ENCODE results near the gene MALSU1. TPM values are rescaled to one million over a fixed set of nuclear protein-coding genes. Genes with fewer than 3 reads are reported as not detected.

Gene MALSU1
- polyA plus RNA-seq, 2 of the 4 experiments (the other 2 are of a cell fraction): 91.9 to 122 TPM

DNA sequence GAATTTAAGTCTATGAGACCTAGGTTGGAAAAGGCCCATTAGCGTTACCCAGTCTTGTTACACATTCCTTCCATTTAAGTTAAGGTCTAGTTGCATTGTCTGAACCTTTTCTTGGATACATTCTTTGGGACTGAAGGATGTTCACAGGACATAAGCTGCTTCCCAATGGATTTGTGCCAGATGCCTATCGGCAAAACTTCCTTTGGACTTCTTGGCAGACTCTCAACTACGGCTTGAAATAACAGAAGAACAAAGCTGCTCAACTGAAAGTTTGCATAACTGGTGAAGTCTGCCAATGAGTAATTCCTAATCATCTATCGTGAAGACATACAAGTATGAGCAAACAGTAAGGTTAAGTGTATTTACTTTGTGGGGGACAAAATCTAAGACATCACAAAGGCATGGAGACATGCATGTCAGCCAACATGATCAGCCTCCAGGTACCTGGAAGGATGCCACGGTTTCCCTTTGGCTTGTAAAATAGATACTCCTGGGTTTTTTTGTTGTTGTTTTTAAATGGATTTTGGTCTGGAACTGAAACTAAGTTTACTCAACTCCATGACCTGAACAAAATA lies 35.4 kb downstream of the MALSU1 start:
- DNase-seq (ENCODE audit: low read depth in 1 of 2, low spot score in 1 of 2) (peak; percentile 98), ATAC-seq (peak; percentile 88 to 89), FAIRE-seq (peak; percentile 99)
- H3K9me3 ChIP-seq: peaks cover 21% of the 10 kb centered on the region
- H3K4me1 ChIP-seq: peaks cover 47% of the 10 kb centered on the region
- peak overlapping the region; percentile 75 to 91 for H3K27ac ChIP-seq
- WGBS (ENCODE audit: missing lambda C conversion rate): 6% methylated on average over 5 of the region's 5 CpGs
- H3K4me2 ChIP-seq: peak overlapping the region; percentile 88
- ChIA-PET POLR2A (interaction anchor here (2.8 kb wide), 1 partner anchor 35 kb away, joined by 18 read pairs; the partner anchor contains the start of gene MALSU1), CTCF (interaction anchor here (0.6 to 4.0 kb wide), 7 partner anchors 12 to 90 kb away, joined by 3 to 21 read pairs (median 3); no protein-coding TSS in a partner anchor)
- H3K4me3 ChIP-seq: peak overlapping the region; percentile 26; the same call in 2 of the 3 replicates
- TF ChIP-seq CHD4 (IDR thresholded peaks at IDR 0.05; ENCODE audit: borderline replicate concordance): no peak
- TF ChIP-seq SMC3 (IDR thresholded peaks at IDR 0.05): peak; percentile 34
- peak; percentile 100 for TF ChIP-seq FOSL2 (IDR thresholded peaks at IDR 0.05)
- peak; percentile 99 for TF ChIP-seq FOSL2 (CRISPR knock-in tag; IDR thresholded peaks at IDR 0.05)
- peak; percentile 96 to 98 for TF ChIP-seq EP300 (IDR thresholded peaks at IDR 0.05)
- peak; percentile 20; the same call in 1 of the 2 replicates for TF ChIP-seq BHLHE40 (IDR thresholded peaks at IDR 0.05; ENCODE audit: low read depth, low read length)
- peak; percentile 40 for TF ChIP-seq CHD2 (IDR thresholded peaks at IDR 0.05; ENCODE audit: low read length, partially characterized antibody)
- TF ChIP-seq CEBPB (IDR thresholded peaks at IDR 0.05): peak; percentile 99
- TF ChIP-seq RFX5 (IDR thresholded peaks at IDR 0.05): peak; percentile 32; the same call in 1 of the 2 replicates
- peak; percentile 87 for TF ChIP-seq ZFP36 (IDR thresholded peaks at IDR 0.05; ENCODE audit: borderline replicate concordance, partially characterized antibody)
- TF ChIP-seq E2F6 (IDR thresholded peaks at IDR 0.05; ENCODE audit: borderline replicate concordance, low read depth): 0 out of 2 replicates have a peak, but pooled peaks have one; percentile 31
- TF ChIP-seq, protein P1, sequence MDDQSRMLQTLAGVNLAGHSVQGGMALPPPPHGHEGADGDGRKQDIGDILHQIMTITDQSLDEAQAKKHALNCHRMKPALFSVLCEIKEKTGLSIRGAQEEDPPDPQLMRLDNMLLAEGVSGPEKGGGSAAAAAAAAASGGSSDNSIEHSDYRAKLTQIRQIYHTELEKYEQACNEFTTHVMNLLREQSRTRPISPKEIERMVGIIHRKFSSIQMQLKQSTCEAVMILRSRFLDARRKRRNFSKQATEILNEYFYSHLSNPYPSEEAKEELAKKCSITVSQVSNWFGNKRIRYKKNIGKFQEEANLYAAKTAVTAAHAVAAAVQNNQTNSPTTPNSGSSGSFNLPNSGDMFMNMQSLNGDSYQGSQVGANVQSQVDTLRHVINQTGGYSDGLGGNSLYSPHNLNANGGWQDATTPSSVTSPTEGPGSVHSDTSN (IDR thresholded peaks at IDR 0.05): peak; percentile 89
- TF ChIP-seq KDM1A (IDR thresholded peaks at IDR 0.05; ENCODE audit: low read depth): no peak
- TF ChIP-seq NR3C1 (IDR thresholded peaks at IDR 0.05): no peak
- peak; percentile 99 to 100 for TF ChIP-seq JUN (IDR thresholded peaks at IDR 0.05)
- TF ChIP-seq HES2 (IDR thresholded peaks at IDR 0.05): peak; percentile 93
- TF ChIP-seq RAD21 (conservative IDR thresholded peaks at IDR 0.05 in 1 of 2, IDR thresholded peaks at IDR 0.05 in 1 of 2): peak; percentile 11 to 53; a peak in 4 of 5 replicates
- peak; percentile 96 for TF ChIP-seq MAX (IDR thresholded peaks at IDR 0.05)
- peak; percentile 99 for TF ChIP-seq BCL3 (IDR thresholded peaks at IDR 0.05)
- peak; percentile 100 for TF ChIP-seq GATA3 (IDR thresholded peaks at IDR 0.05; ENCODE audit: borderline replicate concordance)
- TF ChIP-seq CBX8 (IDR thresholded peaks at IDR 0.05): no peak
- no peak for TF ChIP-seq MYC (IDR thresholded peaks at IDR 0.05; ENCODE audit: borderline replicate concordance, low read length)
- TF ChIP-seq JUNB (IDR thresholded peaks at IDR 0.05): peak; percentile 100
- peak; percentile 45 for TF ChIP-seq MAFK (IDR thresholded peaks at IDR 0.05; ENCODE audit: partially characterized antibody)

DNA sequence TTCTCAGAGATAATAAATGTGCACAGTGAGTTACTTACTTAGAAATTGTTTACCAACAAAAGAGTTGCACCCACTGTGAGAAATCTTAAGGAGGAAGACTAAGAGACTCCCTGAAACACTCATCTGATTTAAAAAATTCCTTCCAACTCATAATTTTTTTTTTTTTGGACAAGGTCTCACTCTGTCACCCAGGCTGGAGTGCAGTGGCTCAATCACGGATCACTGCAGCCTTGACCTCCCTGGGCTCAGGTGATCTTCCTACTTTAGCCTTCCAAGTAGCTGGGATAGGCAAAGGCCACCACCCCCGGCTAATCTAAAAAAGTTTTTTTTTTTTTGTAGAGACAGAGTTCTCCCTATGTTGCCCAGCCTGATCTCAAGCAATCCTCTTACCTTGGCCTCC lies 36.0 kb downstream of the MALSU1 start:
- Histone ChIP-seq H3K4me2 (peak overlapping the region; percentile 88), H3K9me3 (peaks cover 21% of the 10 kb centered on the region), H3K27ac (peak overlapping the region; percentile 64 to 74), H3K4me3 (no peak overlapping the region), H3K4me1 (peaks cover 48% of the 10 kb centered on the region)
- ATAC-seq: peak in 1 of 2 experiments; percentile 3; a peak in 4 of 6 replicates
- DNase-seq (ENCODE audit: low read depth in 1 of 2, low spot score in 1 of 2): no peak
- POLR2A ChIA-PET: interaction anchor here (2.8 kb wide), 1 partner anchor 36 kb away, joined by 18 read pairs; the partner anchor contains the start of gene MALSU1
- FAIRE-seq: no peak
- 43% methylated on average over 2 of the region's 2 CpGs for WGBS (ENCODE audit: missing lambda C conversion rate)
- CTCF ChIA-PET: interaction anchor here (0.6 to 4.0 kb wide), 6 partner anchors 12 to 91 kb away, joined by 3 to 21 read pairs (median 6); no protein-coding TSS in a partner anchor
- TF ChIP-seq EHF (CRISPR knock-in tag; IDR thresholded peaks at IDR 0.05): no peak
- no peak for TF ChIP-seq MYC (IDR thresholded peaks at IDR 0.05; ENCODE audit: borderline replicate concordance, low read length)
- no peak for TF ChIP-seq RCOR1 (IDR thresholded peaks at IDR 0.05; ENCODE audit: low read depth, low read length)
- no peak for TF ChIP-seq ZNF302 (CRISPR knock-in tag; IDR thresholded peaks at IDR 0.05)
- TF ChIP-seq ZC3H11A (IDR thresholded peaks at IDR 0.05): no peak
- TF ChIP-seq, protein P1 (IDR thresholded peaks at IDR 0.05): no peak
- no peak for TF ChIP-seq HEYL (CRISPR knock-in tag; IDR thresholded peaks at IDR 0.05)
- TF ChIP-seq HOXB5 (CRISPR knock-in tag; IDR thresholded peaks at IDR 0.05): no peak
- TF ChIP-seq KDM1A (IDR thresholded peaks at IDR 0.05; ENCODE audit: low read depth): no peak
- no peak for TF ChIP-seq CHD4 (IDR thresholded peaks at IDR 0.05; ENCODE audit: borderline replicate concordance)
- no peak for TF ChIP-seq CBX8 (IDR thresholded peaks at IDR 0.05)
- TF ChIP-seq CEBPB (IDR thresholded peaks at IDR 0.05): no peak
- no peak for TF ChIP-seq EP300 (IDR thresholded peaks at IDR 0.05)
- TF ChIP-seq, protein P2, sequence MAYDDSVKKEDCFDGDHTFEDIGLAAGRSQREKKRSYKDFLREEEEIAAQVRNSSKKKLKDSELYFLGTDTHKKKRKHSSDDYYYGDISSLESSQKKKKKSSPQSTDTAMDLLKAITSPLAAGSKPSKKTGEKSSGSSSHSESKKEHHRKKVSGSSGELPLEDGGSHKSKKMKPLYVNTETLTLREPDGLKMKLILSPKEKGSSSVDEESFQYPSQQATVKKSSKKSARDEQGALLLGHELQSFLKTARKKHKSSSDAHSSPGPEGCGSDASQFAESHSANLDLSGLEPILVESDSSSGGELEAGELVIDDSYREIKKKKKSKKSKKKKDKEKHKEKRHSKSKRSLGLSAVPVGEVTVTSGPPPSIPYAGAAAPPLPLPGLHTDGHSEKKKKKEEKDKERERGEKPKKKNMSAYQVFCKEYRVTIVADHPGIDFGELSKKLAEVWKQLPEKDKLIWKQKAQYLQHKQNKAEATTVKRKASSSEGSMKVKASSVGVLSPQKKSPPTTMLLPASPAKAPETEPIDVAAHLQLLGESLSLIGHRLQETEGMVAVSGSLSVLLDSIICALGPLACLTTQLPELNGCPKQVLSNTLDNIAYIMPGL (CRISPR knock-in tag; IDR thresholded peaks at IDR 0.05; ENCODE audit: borderline replicate concordance): no peak
- TF ChIP-seq SMC3 (IDR thresholded peaks at IDR 0.05): no peak
